ENCODE measurements around the gene CAB39L.
"Not testable (repeated sequence)": the region's sequence is repeated elsewhere in the genome, so short reads cannot be mapped to it uniquely, and the experiment has no call there.

Gene CAB39L

DNA sequence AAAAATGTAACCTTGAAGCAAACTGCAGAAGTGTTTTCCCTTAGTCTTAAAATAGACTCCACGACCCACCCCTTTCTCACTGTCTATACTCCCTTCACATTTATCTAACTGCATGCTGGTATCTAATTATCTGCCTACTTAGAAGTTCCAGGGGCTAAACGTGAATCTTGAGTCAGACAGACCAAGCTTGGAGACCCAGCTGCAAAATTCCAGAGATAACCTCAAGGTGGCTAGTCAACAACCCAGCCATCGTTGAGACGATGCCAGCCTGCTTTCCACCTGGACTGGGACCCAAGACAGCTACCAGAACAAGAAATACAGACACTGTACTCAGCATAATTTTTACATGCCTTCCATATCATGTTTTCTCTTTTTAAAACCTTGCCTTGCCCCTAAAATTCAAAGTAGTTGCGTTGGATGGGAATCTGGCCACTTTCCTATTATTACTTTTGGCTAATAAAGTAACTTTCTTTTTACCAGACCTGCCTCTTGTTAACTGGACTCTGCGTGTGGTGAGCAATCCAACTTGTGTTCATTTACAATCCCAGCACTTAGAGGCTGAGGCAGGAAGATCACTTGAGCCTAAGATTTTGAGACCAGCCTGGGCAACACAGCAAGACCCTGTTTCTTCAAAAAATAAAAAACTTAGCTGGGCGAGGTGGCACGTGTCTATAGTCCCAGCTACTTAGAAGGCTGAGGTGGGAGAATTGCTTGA lies 113.9 kb downstream of the CAB39L start:
- Histone ChIP-seq H3K9me2 (replicated peaks; ENCODE audit: insufficient read depth, low read length) (no peaks in the 10 kb centered on the region), H2AFZ (ENCODE audit: low read depth, low read length, severe bottlenecking) (no peak overlapping the region), H3K4me3 (ENCODE audit: insufficient read depth, low read length, poor library complexity, severe bottlenecking) (no peak overlapping the region), H3K9me3 (ENCODE audit: insufficient read depth, low read length) (no peaks in the 10 kb centered on the region), H3K79me2 (ENCODE audit: insufficient read depth, low read length) (no peaks in the 10 kb centered on the region), H3K36me3 (ENCODE audit: low read length) (no peaks in the 10 kb centered on the region; the same call in 1 of the 2 replicates), H3F3A (ENCODE audit: insufficient read depth) (no peaks in the 10 kb centered on the region), H3K9ac (ENCODE audit: low read length) (no peak overlapping the region), H4K20me1 (ENCODE audit: low read depth, low read length) (no peaks in the 10 kb centered on the region), H3K4me2 (ENCODE audit: low read depth, low read length, poor library complexity, severe bottlenecking) (no peak overlapping the region), H3K27ac (ENCODE audit: low read depth, low read length) (no peak overlapping the region), H3K27me3 (ENCODE audit: low read length) (no peaks in the 10 kb centered on the region)
- TF ChIP-seq, protein P1, sequence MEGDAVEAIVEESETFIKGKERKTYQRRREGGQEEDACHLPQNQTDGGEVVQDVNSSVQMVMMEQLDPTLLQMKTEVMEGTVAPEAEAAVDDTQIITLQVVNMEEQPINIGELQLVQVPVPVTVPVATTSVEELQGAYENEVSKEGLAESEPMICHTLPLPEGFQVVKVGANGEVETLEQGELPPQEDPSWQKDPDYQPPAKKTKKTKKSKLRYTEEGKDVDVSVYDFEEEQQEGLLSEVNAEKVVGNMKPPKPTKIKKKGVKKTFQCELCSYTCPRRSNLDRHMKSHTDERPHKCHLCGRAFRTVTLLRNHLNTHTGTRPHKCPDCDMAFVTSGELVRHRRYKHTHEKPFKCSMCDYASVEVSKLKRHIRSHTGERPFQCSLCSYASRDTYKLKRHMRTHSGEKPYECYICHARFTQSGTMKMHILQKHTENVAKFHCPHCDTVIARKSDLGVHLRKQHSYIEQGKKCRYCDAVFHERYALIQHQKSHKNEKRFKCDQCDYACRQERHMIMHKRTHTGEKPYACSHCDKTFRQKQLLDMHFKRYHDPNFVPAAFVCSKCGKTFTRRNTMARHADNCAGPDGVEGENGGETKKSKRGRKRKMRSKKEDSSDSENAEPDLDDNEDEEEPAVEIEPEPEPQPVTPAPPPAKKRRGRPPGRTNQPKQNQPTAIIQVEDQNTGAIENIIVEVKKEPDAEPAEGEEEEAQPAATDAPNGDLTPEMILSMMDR (IDR thresholded peaks at IDR 0.05; ENCODE audit: insufficient read depth, low read length, poor library complexity, severe bottlenecking) = no peak

DNA sequence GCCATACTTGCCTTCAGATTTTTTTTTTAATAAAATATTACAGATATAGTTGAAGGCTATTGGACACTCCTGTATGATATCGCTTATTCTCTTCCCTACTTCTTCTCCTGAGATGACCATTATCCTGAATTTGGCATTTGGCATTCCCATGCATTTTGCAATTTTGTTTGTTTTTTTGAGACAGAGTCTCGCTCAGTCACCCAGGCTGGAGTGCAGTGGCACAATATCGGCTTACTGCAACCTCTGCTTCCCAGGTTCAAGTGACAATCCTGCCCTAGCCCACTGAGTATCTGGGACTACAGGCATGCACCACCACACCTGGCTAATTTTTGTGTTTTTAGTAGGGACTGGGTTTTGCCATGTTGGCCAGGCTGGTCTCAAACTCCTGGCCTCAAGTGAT lies 116.7 kb downstream of the CAB39L start:
- H3K27me3 ChIP-seq (ENCODE audit: low read length); H4K20me1 ChIP-seq (ENCODE audit: low read depth, low read length); H3F3A ChIP-seq (ENCODE audit: insufficient read depth); H3K27ac ChIP-seq (ENCODE audit: low read depth, low read length); H3K36me3 ChIP-seq (ENCODE audit: low read length); H3K79me2 ChIP-seq (ENCODE audit: insufficient read depth, low read length); H3K9me3 ChIP-seq (ENCODE audit: insufficient read depth, low read length); H2AFZ ChIP-seq (ENCODE audit: low read depth, low read length, severe bottlenecking); H3K4me3 ChIP-seq (ENCODE audit: insufficient read depth, low read length, poor library complexity, severe bottlenecking); H3K9ac ChIP-seq (ENCODE audit: low read length); H3K4me2 ChIP-seq (ENCODE audit: low read depth, low read length, poor library complexity, severe bottlenecking); H3K9me2 ChIP-seq (replicated peaks; ENCODE audit: insufficient read depth, low read length): not testable (repeated sequence)

DNA sequence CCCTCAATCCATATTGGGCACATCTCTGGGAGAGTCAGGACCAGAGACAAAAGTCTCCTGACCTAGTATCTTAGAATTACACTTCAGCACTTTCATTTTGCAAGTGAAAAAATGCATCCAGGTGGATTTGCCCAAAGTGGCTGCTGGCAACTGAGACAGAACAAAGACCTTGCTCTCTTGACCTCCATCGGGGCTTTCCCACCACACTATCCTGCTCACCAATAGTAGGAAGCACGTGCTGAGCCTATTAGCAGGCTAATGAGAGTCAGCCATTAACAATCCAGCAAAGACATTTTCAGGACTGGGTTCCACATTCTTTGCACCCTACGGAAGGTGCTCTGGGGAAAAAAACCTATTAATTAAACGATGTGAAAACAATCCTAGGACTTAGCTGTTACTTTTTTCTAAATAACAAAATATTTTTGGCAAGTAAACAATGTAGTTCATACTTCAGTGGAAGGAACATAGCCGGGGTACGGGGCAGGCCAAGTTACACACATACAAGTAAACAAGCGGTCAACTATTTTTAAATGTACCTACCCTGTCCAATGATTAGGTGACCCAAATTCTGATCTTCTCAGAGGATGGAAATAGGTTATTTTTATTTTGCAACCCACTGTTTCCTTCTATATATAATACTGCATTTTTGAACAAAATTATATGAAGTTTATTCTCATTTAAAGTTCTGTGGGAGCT lies 117.5 kb downstream of the CAB39L start:
- Histone ChIP-seq H3F3A (ENCODE audit: insufficient read depth) (no peaks in the 10 kb centered on the region), H3K36me3 (ENCODE audit: low read length) (no peaks in the 10 kb centered on the region; the same call in 1 of the 2 replicates), H3K27ac (ENCODE audit: low read depth, low read length) (no peak overlapping the region), H3K27me3 (ENCODE audit: low read length) (no peaks in the 10 kb centered on the region), H3K9me3 (ENCODE audit: insufficient read depth, low read length) (no peaks in the 10 kb centered on the region), H3K9ac (ENCODE audit: low read length) (no peak overlapping the region), H3K9me2 (replicated peaks; ENCODE audit: insufficient read depth, low read length) (no peaks in the 10 kb centered on the region), H3K4me3 (ENCODE audit: insufficient read depth, low read length, poor library complexity, severe bottlenecking) (no peak overlapping the region), H4K20me1 (ENCODE audit: low read depth, low read length) (no peaks in the 10 kb centered on the region), H3K4me2 (ENCODE audit: low read depth, low read length, poor library complexity, severe bottlenecking) (no peak overlapping the region), H3K79me2 (ENCODE audit: insufficient read depth, low read length) (no peaks in the 10 kb centered on the region), H2AFZ (ENCODE audit: low read depth, low read length, severe bottlenecking) (no peak overlapping the region)
- TF ChIP-seq, protein P1 (IDR thresholded peaks at IDR 0.05; ENCODE audit: insufficient read depth, low read length, poor library complexity, severe bottlenecking) = no peak
- no peak for TF ChIP-seq EZH2phosphoT487 (conservative IDR thresholded peaks at IDR 0.05; ENCODE audit: low read length)

DNA sequence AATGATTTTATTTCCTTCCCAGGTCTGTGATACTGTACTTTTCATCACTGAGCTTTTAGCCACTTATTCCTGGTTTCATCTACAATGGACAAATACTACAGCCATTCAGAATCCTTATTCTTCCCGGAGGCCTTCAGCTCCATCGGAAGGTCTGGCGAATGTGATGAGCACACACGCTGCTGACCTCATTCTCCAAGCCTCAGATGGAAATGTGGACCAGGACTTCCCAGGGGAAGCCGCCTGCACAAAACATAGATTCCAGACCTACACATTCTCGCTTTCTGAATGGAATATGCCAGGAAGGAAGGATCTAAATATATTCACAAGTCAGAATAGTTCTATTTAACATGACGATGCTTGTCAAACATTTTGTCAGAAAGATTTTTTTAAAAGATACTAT lies 120.5 kb downstream of the CAB39L start:
- H3K36me3 ChIP-seq (ENCODE audit: low read length) = no peaks in the 10 kb centered on the region
- H3K4me3 ChIP-seq (ENCODE audit: insufficient read depth, low read length, poor library complexity, severe bottlenecking) = no peak overlapping the region
- no peaks in the 10 kb centered on the region for H3K27me3 ChIP-seq (ENCODE audit: low read length)
- H3K9me2 ChIP-seq (replicated peaks; ENCODE audit: insufficient read depth, low read length) = no peaks in the 10 kb centered on the region
- no peak overlapping the region for H2AFZ ChIP-seq (ENCODE audit: low read depth, low read length, severe bottlenecking)
- no peak overlapping the region for H3K4me2 ChIP-seq (ENCODE audit: low read depth, low read length, poor library complexity, severe bottlenecking)
- no peaks in the 10 kb centered on the region for H3F3A ChIP-seq (ENCODE audit: insufficient read depth)
- H3K79me2 ChIP-seq (ENCODE audit: insufficient read depth, low read length) = no peaks in the 10 kb centered on the region
- TF ChIP-seq, protein P1 (IDR thresholded peaks at IDR 0.05; ENCODE audit: insufficient read depth, low read length, poor library complexity, severe bottlenecking) = no peak
- no peak for TF ChIP-seq EZH2phosphoT487 (conservative IDR thresholded peaks at IDR 0.05; ENCODE audit: low read length)
- no peak overlapping the region for H3K27ac ChIP-seq (ENCODE audit: low read depth, low read length)
- H3K9me3 ChIP-seq (ENCODE audit: insufficient read depth, low read length) = no peaks in the 10 kb centered on the region
- no peak overlapping the region for H3K9ac ChIP-seq (ENCODE audit: low read length)
- H4K20me1 ChIP-seq (ENCODE audit: low read depth, low read length) = no peaks in the 10 kb centered on the region
